Testis (tissue), 3 donors: ENCODE measurements around the gene LRRC47. TPM values are rescaled to one million over a fixed set of nuclear protein-coding genes. Genes with fewer than 3 reads are reported as not detected.

Experiments used
- DNase-seq: peaks from one replicate; pipeline ENCODE4 v3.0.0-alpha.2; 2019
- H3K27ac ChIP-seq, 2 donors: fragments of 200-600 bp; sonication (generic); one replicate each; pipeline ENCODE4 v1.5.1; 2019
- H3K27me3 ChIP-seq: fragments of 200-600 bp; sonication (generic); one replicate; pipeline ENCODE4 v1.5.1; 2019
- H3K36me3 ChIP-seq: fragments of 200-600 bp; sonication (generic); one replicate; pipeline ENCODE4 v1.5.1; 2017; ENCODE audit warnings: low read depth; ENCODE audit errors: missing control alignments
- H3K4me1 ChIP-seq: fragments of 200-600 bp; sonication (generic); one replicate; pipeline ENCODE4 v1.5.1; 2019
- H3K4me3 ChIP-seq, 2 donors: fragments of 200-600 bp; sonication (generic); one replicate each; pipeline ENCODE4 v1.5.1; 2017 to 2019
- H3K9me3 ChIP-seq: fragments of 200-600 bp; sonication (generic); one replicate; pipeline ENCODE4 v1.5.1; 2017
- CTCF ChIP-seq, 3 experiments: fragments of 450-650 bp in 2 of 3; fragments of 200-600 bp in 1 of 3; sonication (generic) in 1 of 3; IDR thresholded peaks; one replicate each; pipeline ENCODE4 v1.5.1; 2016 to 2019; ENCODE audit warnings: antibody characterized with exemption in 3 of 3, mild to moderate bottlenecking in 2 of 3, moderate library complexity in 1 of 3
- POLR2A ChIP-seq: fragments of 450-650 bp; IDR thresholded peaks from one replicate; pipeline ENCODE4 v1.6.1; 2017; ENCODE audit warnings: antibody characterized with exemption, mild to moderate bottlenecking, moderate library complexity
- WGBS, 2 donors: methylation state at CpG; one replicate each; pipeline ENCODE4 v1.1.5; 2018; 5-methylcytosine and 5-hydroxymethylcytosine counted together
- intact Hi-C: fragments of 100-400 bp; cut with DNase I; formaldehyde crosslinking; loops from one replicate; pipeline ENCODE4 v1.15.1; 2023; ENCODE audit warnings: low total_unique reads
- polyA plus RNA-seq: library from polyadenylated mRNA; stranded (reverse); fragments of 350-450 nt; fragmentation: Illumina TruSeq; extraction: RNeasy Lipid Tissue Mini Kit (QIAGEN cat#74804); gene quantifications from one replicate; pipeline ENCODE4 v1.2.3, GENCODE V29; 2014; ENCODE audit warnings: low read depth, low replicate concordance; ENCODE audit not compliant: insufficient read depth
- total RNA-seq, 2 donors: library from RNA; depleted of rRNA; stranded (reverse); fragments of >200 nt; gene quantifications; one replicate each; pipeline ENCODE4 v1.2.3, GENCODE V29; 2016

Gene LRRC47
- total and polyA plus RNA-seq, 3 donors from 2014 or later = 27.6 to 46.6 (median 45.9) TPM

GRCh38 chr1:3821908-3822307, 25.6 kb upstream of the LRRC47 start:
- no peaks in the 10 kb centered on the region for H3K9me3 ChIP-seq
- H3K36me3 ChIP-seq = no peaks in the 10 kb centered on the region
- intact Hi-C loops = no loop called here
- H3K4me1 ChIP-seq = no peaks in the 10 kb centered on the region
- no peak overlapping the region for H3K4me3 ChIP-seq
- no peak overlapping the region for H3K27ac ChIP-seq
- H3K27me3 ChIP-seq = no peaks in the 10 kb centered on the region
- no peak for DNase-seq
- WGBS, 2 donors = 89 to 92% methylated on average over 15 of the region's 15 CpGs
- TF ChIP-seq CTCF (IDR thresholded peaks at IDR 0.05) = no peak
- TF ChIP-seq POLR2A = no peak

DNA sequence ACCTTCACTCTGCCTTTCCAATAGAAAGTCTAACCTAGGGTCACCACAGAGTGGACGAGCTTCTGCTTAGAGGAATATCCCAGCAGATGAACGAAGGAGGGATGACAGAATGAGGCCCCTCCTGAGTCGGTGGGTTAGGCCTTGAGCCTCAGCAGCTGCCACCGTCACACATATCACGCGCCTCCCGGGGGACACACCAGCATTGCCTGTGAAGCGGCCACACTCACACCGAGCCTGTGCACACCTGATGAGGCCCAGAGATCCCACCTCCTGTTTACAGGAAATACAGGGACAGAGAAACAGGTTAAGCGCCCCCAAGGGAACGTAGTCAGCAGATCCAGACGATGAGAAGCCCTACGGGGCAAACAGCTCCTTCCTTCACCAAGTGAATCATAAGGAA, 25.1 kb upstream of the LRRC47 start:
- H3K27ac ChIP-seq = no peak overlapping the region
- TF ChIP-seq CTCF (IDR thresholded peaks at IDR 0.05) = no peak
- no peak for TF ChIP-seq POLR2A
- no peaks in the 10 kb centered on the region for H3K36me3 ChIP-seq
- H3K4me1 ChIP-seq = no peaks in the 10 kb centered on the region
- WGBS, 2 donors = 86 to 92% methylated on average over 13 of the region's 13 CpGs
- intact Hi-C loops = no loop called here
- H3K4me3 ChIP-seq = no peak overlapping the region
- no peaks in the 10 kb centered on the region for H3K9me3 ChIP-seq
- no peaks in the 10 kb centered on the region for H3K27me3 ChIP-seq
- DNase-seq = no peak

DNA sequence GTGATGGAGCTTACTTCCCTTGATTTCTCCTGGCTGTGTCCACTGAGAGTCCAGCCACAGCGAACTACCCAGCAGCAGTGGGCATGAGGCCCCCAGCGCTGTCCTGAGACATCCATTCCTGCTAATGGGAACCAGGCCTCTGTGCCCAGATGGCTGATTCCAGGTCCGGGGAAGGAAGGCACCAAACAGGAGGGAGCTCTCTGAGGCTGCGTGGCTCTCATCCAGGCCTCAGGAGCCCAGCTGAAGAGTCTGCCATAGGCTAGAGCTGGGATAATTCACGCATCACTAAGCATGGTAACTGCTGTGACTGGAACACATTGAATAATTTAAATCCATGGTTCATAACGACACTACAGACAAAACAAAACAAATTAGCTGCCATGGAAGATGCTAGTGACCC, 24.7 kb upstream of the LRRC47 start:
- Histone ChIP-seq H3K9me3 (no peaks in the 10 kb centered on the region), H3K4me3 (no peak overlapping the region), H3K27ac (no peak overlapping the region), H3K27me3 (no peaks in the 10 kb centered on the region), H3K4me1 (no peaks in the 10 kb centered on the region), H3K36me3 (no peaks in the 10 kb centered on the region)
- 86 to 90% methylated on average over 6 of the region's 6 CpGs for WGBS, 2 donors
- no peak for DNase-seq
- intact Hi-C loops = no loop called here
- TF ChIP-seq CTCF (IDR thresholded peaks at IDR 0.05) (no peak), POLR2A (no peak)

- TF ChIP-seq POLR2A (no peak), CTCF (IDR thresholded peaks at IDR 0.05) (no peak)
- intact Hi-C loops = no loop called here
- no peaks in the 10 kb centered on the region for H3K9me3 ChIP-seq
- no peaks in the 10 kb centered on the region for H3K4me1 ChIP-seq
- WGBS, 2 donors = 85 to 87% methylated on average over 8 of the region's 8 CpGs
- H3K27me3 ChIP-seq = no peaks in the 10 kb centered on the region
- H3K36me3 ChIP-seq = no peaks in the 10 kb centered on the region
- no peak overlapping the region for H3K4me3 ChIP-seq
- no peak for DNase-seq
- H3K27ac ChIP-seq = no peak overlapping the region
Measured at GRCh38 chr1:3820316-3820715, 24.0 kb upstream of the LRRC47 start.

DNA sequence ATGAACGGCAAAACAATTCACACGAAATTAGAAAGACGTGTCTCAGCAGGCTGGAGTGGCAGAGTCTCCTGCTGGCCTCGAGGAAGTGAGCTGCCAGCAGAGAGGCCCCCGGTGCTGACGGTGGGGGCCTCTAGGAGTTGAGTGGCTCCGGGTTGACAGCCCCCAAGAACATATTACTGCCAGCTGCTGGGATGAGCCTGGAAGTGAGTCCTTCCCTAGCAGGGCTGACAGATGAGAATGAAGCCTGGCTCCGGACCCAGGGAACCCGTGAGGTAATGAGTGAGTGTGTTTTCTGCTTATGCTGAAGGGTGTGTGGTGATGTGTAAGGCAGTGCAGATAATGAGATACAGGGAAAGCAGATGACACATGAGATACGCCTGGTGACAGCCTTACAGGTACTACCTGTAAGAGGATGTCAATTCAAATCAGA, 23.5 kb upstream of the LRRC47 start:
- intact Hi-C loops = no loop called here
- H3K27ac ChIP-seq = no peak overlapping the region
- no peak for TF ChIP-seq POLR2A
- TF ChIP-seq CTCF (IDR thresholded peaks at IDR 0.05) = no peak
- H3K9me3 ChIP-seq = no peaks in the 10 kb centered on the region
- H3K4me1 ChIP-seq = no peaks in the 10 kb centered on the region
- DNase-seq = no peak
- WGBS, 2 donors = 78% methylated on average over 10 of the region's 10 CpGs
- no peaks in the 10 kb centered on the region for H3K27me3 ChIP-seq
- no peaks in the 10 kb centered on the region for H3K36me3 ChIP-seq
- H3K4me3 ChIP-seq = no peak overlapping the region
